GM21786 (cell line): ENCODE results near the gene NCOR2.

Source experiments
- ATAC-seq: cut with Tn5 transposase; IDR thresholded peaks from one replicate; pipeline ENCODE4 v1.9.1; 2021; ENCODE audit not compliant: unreplicated experiment

NCOR2 gene

GRCh38 chr12:124566997-124567672 lies at the start of gene NCOR2:
NCOR2 (minus strand) TSS chr12:124567612; CDS start chr12:124495251, 72,361 bp downstream.
- peak; percentile 17 for ATAC-seq

GRCh38 chr12:124616394-124617221 lies 49.2 kb upstream of the NCOR2 start:
- no peak for ATAC-seq

GRCh38 chr12:124614512-124615292 lies 47.3 kb upstream of the NCOR2 start:
- ATAC-seq, result no peak

GRCh38 chr12:124613151-124613585 lies 45.8 kb upstream of the NCOR2 start:
- ATAC-seq, result no peak

- ATAC-seq, result no peak
Measured at GRCh38 chr12:124612410-124612680, 44.9 kb upstream of the NCOR2 start.

- ATAC-seq, result no peak
Measured at GRCh38 chr12:124611559-124612409, 44.4 kb upstream of the NCOR2 start.

GRCh38 chr12:124610629-124611558 lies 43.5 kb upstream of the NCOR2 start:
- no peak for ATAC-seq

- ATAC-seq, result no peak
Measured at GRCh38 chr12:124610021-124610612, 42.7 kb upstream of the NCOR2 start.

- ATAC-seq, result peak; percentile 84
Measured at GRCh38 chr12:124609041-124609989, 41.9 kb upstream of the NCOR2 start.

GRCh38 chr12:124608450-124608870 lies 41.0 kb upstream of the NCOR2 start:
- peak; percentile 24 for ATAC-seq

GRCh38 chr12:124607681-124608425 lies 40.4 kb upstream of the NCOR2 start:
- ATAC-seq, result no peak

- no peak for ATAC-seq
Measured at GRCh38 chr12:124605883-124606774, 38.7 kb upstream of the NCOR2 start.

- ATAC-seq, result no peak
Measured at GRCh38 chr12:124605150-124605882, 37.9 kb upstream of the NCOR2 start.

GRCh38 chr12:124604264-124604680 lies 36.9 kb upstream of the NCOR2 start:
- no peak for ATAC-seq

- no peak for ATAC-seq
Measured at GRCh38 chr12:124603831-124604251, 36.4 kb upstream of the NCOR2 start.

- ATAC-seq, result no peak
Measured at GRCh38 chr12:124603100-124603541, 35.7 kb upstream of the NCOR2 start.
